ENCODE measurements around the gene SIK3. TPM values are rescaled to one million over a fixed set of nuclear protein-coding genes. Genes with fewer than 3 reads are reported as not detected.

Gene SIK3
- total RNA-seq, 2 experiments from 2014 or later, result 22.8 to 24.0 TPM

DNA sequence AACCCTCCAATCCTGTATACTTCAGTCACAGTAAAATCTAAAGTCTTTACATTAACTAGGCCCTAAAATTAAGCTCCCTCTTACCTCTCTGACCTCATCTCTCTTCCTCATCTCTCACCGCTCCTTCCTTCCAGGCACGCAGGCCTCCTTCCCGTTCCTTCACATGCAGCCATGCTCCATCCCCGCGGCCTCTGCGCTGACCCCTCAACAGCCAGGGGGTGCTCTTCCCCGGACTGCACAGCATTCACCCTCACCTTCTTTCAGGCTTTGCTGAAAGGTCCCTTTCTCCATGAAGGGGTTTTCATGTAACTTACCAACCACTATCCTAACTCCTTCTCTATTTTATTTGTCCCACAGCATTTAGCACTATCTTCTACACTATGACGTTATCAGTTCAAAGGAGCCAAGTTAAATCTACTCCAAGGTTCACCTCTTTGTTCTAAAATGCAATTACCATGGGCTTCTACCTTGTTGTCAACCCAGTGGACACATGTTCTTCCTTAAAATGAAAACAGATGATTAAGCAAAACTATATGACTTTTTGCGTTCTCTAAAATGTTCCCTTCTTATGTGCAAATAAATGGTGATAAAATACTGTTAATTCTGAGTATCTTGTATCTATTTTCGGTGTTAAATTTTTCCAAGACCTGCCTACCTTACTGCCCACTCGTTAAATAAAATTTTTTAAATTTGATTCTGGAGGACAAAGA is 203.0 kb downstream of the SIK3 start:
- Mint-ChIP-seq H3K4me1 (peaks cover 9% of the 10 kb centered on the region), H3K4me3 (no peak overlapping the region), H3K9me3 (peaks cover 4% of the 10 kb centered on the region), H3K27ac (no peak overlapping the region), H3K36me3 (peaks cover 20% of the 10 kb centered on the region), H3K27me3 (no peaks in the 10 kb centered on the region)
- peak; percentile 4 for DNase-seq

DNA sequence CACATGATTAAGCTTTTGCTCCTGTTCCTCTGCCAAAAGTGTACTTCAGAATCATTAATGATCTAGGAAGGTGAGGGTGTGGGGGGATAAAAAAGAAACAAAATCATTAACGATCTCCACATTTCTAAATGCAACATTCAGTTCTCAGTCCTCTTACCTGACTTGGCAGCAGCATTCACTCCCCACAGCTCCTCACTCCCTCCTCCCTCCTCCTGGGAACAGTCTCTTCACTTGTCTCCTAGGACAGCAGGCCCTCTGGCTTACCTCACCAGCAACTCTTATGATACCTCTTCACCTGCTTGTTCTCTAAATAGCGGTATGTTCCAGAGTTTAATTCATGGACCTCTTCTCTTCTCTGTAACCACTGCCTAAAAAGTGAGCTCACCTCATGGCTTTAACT is 204.3 kb downstream of the SIK3 start:
- Mint-ChIP-seq H3K4me3 (no peak overlapping the region), H3K9me3 (no peaks in the 10 kb centered on the region), H3K27ac (no peak overlapping the region), H3K4me1 (peaks cover 12% of the 10 kb centered on the region), H3K27me3 (no peaks in the 10 kb centered on the region), H3K36me3 (peaks cover 13% of the 10 kb centered on the region)
- no peak for DNase-seq

DNA sequence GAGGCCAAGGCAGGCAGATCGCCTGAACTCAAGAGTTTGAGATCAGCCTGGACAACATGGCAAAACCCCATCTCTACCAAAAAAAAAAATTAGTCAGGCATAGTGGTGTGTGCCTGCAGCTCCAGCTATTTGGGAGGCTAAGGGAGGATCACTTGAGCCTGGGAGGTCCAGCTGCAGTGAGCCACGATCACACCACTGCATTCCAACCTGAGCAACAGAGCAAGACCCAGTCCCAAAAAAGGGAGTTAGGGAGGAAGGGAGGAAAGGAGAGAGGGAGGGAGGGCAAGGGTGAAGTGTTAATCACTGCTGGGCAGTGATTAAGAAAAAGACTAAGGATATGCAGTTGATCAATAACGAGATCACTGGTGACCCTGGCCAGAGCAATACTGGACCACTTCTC is 204.8 kb downstream of the SIK3 start:
- Mint-ChIP-seq H3K27ac (peak overlapping the region; percentile 43), H3K27me3 (no peaks in the 10 kb centered on the region), H3K4me3 (no peak overlapping the region), H3K4me1 (peaks cover 12% of the 10 kb centered on the region), H3K36me3 (peaks cover 13% of the 10 kb centered on the region), H3K9me3 (no peaks in the 10 kb centered on the region)
- no peak for DNase-seq

DNA sequence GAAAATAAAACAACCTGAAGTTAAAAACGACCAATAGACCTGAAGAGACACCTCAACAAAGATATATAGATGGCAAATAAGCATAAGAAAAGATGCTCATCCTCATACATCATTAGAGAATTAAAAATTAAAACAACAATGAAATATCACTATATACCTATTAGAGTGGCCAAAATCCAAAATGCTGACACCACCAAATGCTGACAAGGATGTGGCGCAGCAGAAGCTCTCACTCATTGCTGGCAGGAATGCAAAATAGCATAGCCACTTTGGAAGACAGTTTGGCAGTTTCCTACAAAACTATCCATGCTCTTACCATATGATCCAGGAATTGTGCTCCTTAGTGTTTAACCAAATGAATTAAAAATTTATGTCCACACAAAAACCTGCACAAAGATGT is 205.9 kb downstream of the SIK3 start:
- Mint-ChIP-seq H3K4me3 (no peak overlapping the region), H3K27ac (no peak overlapping the region), H3K27me3 (no peaks in the 10 kb centered on the region), H3K9me3 (no peaks in the 10 kb centered on the region), H3K4me1 (peaks cover 12% of the 10 kb centered on the region), H3K36me3 (peaks cover 13% of the 10 kb centered on the region)
- DNase-seq, result no peak

GRCh38 chr11:116891746-116892145 is 206.5 kb downstream of the SIK3 start:
- DNase-seq, result no peak
- Mint-ChIP-seq H3K4me3 (no peak overlapping the region), H3K27ac (peak overlapping the region; percentile 0), H3K36me3 (peaks cover 13% of the 10 kb centered on the region), H3K27me3 (no peaks in the 10 kb centered on the region), H3K9me3 (no peaks in the 10 kb centered on the region), H3K4me1 (peaks cover 12% of the 10 kb centered on the region)

GRCh38 chr11:116890607-116891006 is 207.6 kb downstream of the SIK3 start:
- H3K9me3 Mint-ChIP-seq, result no peaks in the 10 kb centered on the region
- no peak for DNase-seq
- H3K27me3 Mint-ChIP-seq, result no peaks in the 10 kb centered on the region
- peaks cover 10% of the 10 kb centered on the region for H3K36me3 Mint-ChIP-seq
- H3K4me3 Mint-ChIP-seq, result no peak overlapping the region
- peaks cover 12% of the 10 kb centered on the region for H3K4me1 Mint-ChIP-seq
- H3K27ac Mint-ChIP-seq, result no peak overlapping the region

DNA sequence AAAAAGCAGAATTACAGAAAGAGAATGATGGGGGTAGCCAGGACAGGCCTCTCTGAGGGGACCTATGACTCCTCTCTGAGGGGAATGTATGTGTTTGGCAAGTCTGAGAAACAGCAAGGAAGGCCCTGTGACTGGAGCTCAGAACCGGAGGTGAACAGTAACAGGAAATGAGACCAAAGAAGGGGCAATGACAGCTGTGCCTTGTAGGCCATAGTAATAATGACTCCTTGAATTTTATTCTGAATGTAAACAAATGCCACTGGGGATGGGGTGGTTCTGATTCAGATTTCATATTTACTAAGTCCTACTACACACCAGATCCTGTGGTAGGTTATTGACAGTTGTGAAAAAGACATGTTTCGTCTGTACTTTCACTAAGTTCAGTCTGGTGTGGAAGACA is 208.0 kb downstream of the SIK3 start:
- no peak overlapping the region for H3K4me3 Mint-ChIP-seq
- H3K9me3 Mint-ChIP-seq, result no peaks in the 10 kb centered on the region
- DNase-seq, result no peak
- H3K36me3 Mint-ChIP-seq, result peaks cover 8% of the 10 kb centered on the region
- H3K27me3 Mint-ChIP-seq, result no peaks in the 10 kb centered on the region
- peaks cover 12% of the 10 kb centered on the region for H3K4me1 Mint-ChIP-seq
- no peak overlapping the region for H3K27ac Mint-ChIP-seq

GRCh38 chr11:116888884-116889549 is 209.2 kb downstream of the SIK3 start:
- DNase-seq, result no peak
- H3K4me3 Mint-ChIP-seq, result no peak overlapping the region
- H3K9me3 Mint-ChIP-seq, result no peaks in the 10 kb centered on the region
- peaks cover 12% of the 10 kb centered on the region for H3K4me1 Mint-ChIP-seq
- H3K36me3 Mint-ChIP-seq, result peaks cover 5% of the 10 kb centered on the region
- no peak overlapping the region for H3K27ac Mint-ChIP-seq
- H3K27me3 Mint-ChIP-seq, result no peaks in the 10 kb centered on the region

DNA sequence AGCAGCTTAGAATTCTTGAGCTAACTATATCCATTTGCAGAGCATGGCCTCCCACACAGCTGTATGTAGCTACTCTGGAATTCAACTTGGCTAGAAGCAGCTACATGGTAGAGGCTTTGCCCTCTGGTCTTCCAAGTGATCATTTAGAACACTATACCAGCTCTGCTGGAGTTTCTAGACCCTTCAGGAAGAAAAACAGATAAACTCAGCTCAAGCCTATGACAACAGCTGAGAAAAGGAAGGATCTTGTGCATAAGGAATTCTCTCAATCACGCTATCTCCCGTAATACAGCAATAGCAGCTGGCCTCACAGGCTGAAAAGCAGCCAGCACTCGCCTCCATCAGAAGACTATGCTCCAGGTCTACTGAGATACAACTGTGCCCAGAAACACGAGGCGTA is 210.2 kb downstream of the SIK3 start:
- no peak for DNase-seq
- peaks cover 12% of the 10 kb centered on the region for H3K4me1 Mint-ChIP-seq
- no peak overlapping the region for H3K4me3 Mint-ChIP-seq
- H3K27me3 Mint-ChIP-seq, result no peaks in the 10 kb centered on the region
- H3K36me3 Mint-ChIP-seq, result peaks cover 5% of the 10 kb centered on the region
- no peak overlapping the region for H3K27ac Mint-ChIP-seq
- no peaks in the 10 kb centered on the region for H3K9me3 Mint-ChIP-seq

DNA sequence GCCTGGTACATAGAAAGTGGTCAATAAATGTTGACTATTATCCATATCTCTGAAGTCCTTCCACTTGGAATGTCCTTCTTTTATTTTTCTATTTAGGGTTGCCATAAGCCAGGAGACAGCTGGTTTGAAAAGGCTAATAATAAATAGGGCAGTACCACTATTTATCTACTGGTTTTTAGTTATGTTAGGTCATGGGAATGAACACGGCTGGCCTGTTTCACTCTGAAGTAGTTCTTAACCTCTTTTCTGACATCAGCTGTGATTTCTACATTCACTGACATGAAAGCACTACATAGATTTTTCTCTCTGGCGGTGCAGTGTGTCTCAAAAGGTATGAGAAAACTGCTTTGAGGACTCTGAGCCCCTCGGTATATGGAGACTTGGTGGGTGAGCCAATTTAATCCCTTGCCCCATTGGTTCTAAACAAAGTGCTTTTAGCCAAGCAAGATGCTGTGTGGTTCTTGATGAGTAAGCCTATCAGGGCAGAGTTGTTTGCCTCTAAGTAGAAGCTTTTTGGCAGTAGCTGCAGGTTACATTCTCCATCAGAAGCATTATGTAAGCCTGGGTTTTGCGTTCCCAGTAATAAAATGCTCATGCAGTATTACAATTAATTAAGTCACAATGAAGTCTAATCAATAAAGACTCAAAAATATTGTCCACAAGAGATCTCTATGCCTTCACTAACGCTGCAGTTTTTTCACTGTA is 212.1 kb downstream of the SIK3 start:
- H3K36me3 Mint-ChIP-seq, result peaks cover 3% of the 10 kb centered on the region
- H3K27ac Mint-ChIP-seq, result no peak overlapping the region
- H3K4me3 Mint-ChIP-seq, result no peak overlapping the region
- H3K9me3 Mint-ChIP-seq, result no peaks in the 10 kb centered on the region
- H3K4me1 Mint-ChIP-seq, result peaks cover 19% of the 10 kb centered on the region
- H3K27me3 Mint-ChIP-seq, result no peaks in the 10 kb centered on the region
- DNase-seq, result no peak

DNA sequence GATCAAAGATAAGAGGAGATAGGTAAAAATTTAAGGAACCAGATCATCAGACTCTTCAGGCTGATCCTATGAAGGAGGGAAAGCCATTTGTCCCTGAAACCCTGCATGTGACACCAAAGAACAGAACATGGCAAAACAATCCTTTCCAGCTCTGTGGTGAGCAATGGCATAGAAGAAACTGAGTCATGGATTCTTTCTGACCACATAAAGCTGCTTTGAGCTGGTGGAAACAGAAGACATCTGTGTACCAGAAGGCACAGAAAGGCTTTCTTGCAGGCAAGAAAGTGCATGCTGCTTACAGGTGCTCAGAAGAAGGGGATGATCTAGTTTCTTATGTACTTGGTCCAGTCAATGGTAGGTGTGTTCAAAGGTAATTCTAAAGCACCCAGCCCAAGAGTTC is 215.8 kb downstream of the SIK3 start:
- DNase-seq, result no peak
- no peak overlapping the region for H3K27ac Mint-ChIP-seq
- H3K27me3 Mint-ChIP-seq, result no peaks in the 10 kb centered on the region
- no peaks in the 10 kb centered on the region for H3K9me3 Mint-ChIP-seq
- H3K4me3 Mint-ChIP-seq, result no peak overlapping the region
- peaks cover 17% of the 10 kb centered on the region for H3K4me1 Mint-ChIP-seq
- peaks cover 3% of the 10 kb centered on the region for H3K36me3 Mint-ChIP-seq

DNA sequence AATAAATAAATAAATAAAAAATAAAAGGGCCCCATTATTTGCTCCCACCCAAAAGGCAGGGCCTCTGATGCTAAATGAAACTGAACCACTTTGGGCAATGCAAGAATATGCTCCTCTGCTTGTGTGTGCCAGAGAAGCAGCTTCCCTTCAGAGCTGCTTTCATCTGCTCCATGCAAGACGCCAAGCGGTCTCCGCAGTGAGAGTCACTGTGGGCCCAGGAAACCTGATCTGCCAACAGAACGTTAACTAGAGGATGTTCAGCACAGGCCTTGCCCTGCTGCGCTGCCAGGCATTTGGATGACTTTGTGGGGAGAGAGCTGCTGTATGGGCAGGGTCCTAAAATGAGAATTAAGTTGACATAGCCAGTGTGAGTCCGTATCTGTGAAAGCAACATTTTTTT is 217.1 kb downstream of the SIK3 start:
- H3K4me1 Mint-ChIP-seq, result peaks cover 17% of the 10 kb centered on the region
- no peak overlapping the region for H3K27ac Mint-ChIP-seq
- no peak overlapping the region for H3K4me3 Mint-ChIP-seq
- DNase-seq, result no peak
- no peaks in the 10 kb centered on the region for H3K27me3 Mint-ChIP-seq
- no peaks in the 10 kb centered on the region for H3K9me3 Mint-ChIP-seq
- peaks cover 4% of the 10 kb centered on the region for H3K36me3 Mint-ChIP-seq

DNA sequence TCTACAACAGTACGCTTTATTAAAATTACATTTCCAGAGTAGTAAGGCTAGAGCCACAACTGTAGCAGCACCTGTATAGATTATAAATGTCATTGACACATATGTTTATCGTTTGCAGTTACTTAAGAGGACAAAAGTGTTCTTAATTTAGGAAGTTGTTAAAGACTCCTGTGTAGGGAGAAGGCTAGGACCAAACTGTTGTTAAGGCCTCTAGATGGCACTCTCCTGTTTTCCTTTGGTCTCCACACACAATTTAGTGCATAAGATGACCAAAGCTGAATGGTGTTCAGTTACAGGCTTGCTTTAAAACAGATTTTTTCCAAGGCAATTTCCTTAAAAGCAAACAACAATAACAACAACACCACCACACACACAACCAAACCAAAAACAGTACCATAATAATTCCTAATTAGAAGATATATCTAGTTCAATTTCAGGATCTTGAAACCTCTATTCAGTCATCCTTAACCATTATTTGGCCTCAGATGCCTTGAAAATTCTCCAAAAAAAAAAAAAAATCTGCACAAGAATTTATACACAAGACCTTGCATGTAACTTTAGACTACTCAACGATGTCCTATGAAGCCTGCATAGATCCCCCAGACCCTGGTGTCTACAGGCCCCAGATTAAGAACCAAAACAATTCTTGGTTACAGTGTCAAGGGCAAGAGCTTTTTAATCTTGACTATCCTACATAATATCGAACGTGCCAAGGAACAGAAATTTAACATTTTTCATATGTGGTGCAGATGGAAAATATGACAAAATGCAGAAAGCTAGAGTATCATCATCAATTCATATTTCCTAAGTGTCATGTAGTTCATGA is 218.2 kb downstream of the SIK3 start:
- H3K27ac Mint-ChIP-seq, result no peak overlapping the region
- H3K36me3 Mint-ChIP-seq, result peaks cover 4% of the 10 kb centered on the region
- H3K4me1 Mint-ChIP-seq, result peaks cover 17% of the 10 kb centered on the region
- no peak for DNase-seq
- H3K27me3 Mint-ChIP-seq, result no peaks in the 10 kb centered on the region
- no peaks in the 10 kb centered on the region for H3K9me3 Mint-ChIP-seq
- no peak overlapping the region for H3K4me3 Mint-ChIP-seq

DNA sequence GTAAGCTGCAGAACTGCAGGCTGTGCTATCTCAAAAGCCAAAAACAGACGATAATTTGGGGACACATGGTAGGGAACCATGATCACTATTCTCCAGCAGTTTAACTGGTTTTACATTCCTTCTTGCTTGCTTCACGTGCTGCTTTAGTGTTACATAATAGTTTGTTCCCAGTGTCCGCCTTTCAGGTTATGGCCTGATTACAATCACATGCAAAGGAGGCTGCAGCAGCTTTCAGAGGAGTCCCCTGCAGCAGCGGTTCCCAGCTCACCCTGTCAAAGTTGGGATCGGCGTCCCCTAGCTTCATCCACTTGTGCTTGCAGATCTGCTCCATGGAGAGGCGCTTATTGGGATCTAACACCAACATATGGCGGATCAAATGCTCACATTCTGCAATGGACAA is 221.6 kb downstream of the SIK3 start:
- Mint-ChIP-seq H3K9me3 (no peaks in the 10 kb centered on the region), H3K27ac (no peak overlapping the region), H3K27me3 (no peaks in the 10 kb centered on the region), H3K36me3 (peaks cover 4% of the 10 kb centered on the region), H3K4me1 (peaks cover 9% of the 10 kb centered on the region), H3K4me3 (no peak overlapping the region)
- DNase-seq, result no peak

DNA sequence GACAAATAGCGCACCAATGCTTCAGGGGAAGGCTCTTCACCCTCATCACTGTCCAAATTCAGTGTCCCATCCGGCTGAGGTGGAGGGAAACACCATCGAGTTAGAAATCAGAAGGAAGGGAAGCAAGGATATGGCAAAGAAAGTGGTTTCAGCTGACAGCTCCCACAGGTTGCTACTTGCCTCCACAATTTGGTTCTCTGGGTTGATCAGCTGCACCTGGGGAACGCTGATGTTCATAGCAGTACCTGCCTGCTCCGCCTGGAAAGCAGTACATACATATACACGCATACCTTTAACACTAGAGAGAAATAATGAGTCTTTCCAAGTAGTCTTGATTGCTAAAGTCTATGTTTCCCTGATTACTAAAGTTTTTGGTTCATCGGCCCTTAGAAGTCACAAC is 223.0 kb downstream of the SIK3 start:
- Mint-ChIP-seq H3K4me3 (no peak overlapping the region), H3K4me1 (peaks cover 3% of the 10 kb centered on the region), H3K27ac (no peak overlapping the region), H3K27me3 (no peaks in the 10 kb centered on the region), H3K9me3 (no peaks in the 10 kb centered on the region), H3K36me3 (peaks cover 1% of the 10 kb centered on the region)
- DNase-seq, result no peak

Data from activated naive CD8-positive, alpha-beta T cell treated with anti-CD3 and anti-CD28 coated beads for 36 hours (primary cell).